Subcutaneous adipose tissue (tissue), 4 donors: Measurements from ENCODE around the gene IL2RG. TPM values are rescaled to one million over a fixed set of nuclear protein-coding genes. Genes with fewer than 3 reads are reported as not detected.

ENCODE experiments used
- total RNA-seq, 4 donors: library from RNA; depleted of rRNA; stranded (reverse); fragments of >200 nt; gene quantifications; one replicate each; pipeline ENCODE4 v1.1.0, GENCODE V29; 2016
- TF ChIP-seq, protein P1 (sequence below): fragments of 450-650 bp; IDR thresholded peaks from one replicate; pipeline ENCODE4 v1.5.1; 2016; ENCODE audit warnings: low read depth, mild to moderate bottlenecking, control low read depth, antibody characterized with exemption, moderate library complexity

IL2RG gene
- total RNA-seq, 4 donors from 2014 or later: 5.4 to 40.3 (median 8.5) TPM

DNA sequence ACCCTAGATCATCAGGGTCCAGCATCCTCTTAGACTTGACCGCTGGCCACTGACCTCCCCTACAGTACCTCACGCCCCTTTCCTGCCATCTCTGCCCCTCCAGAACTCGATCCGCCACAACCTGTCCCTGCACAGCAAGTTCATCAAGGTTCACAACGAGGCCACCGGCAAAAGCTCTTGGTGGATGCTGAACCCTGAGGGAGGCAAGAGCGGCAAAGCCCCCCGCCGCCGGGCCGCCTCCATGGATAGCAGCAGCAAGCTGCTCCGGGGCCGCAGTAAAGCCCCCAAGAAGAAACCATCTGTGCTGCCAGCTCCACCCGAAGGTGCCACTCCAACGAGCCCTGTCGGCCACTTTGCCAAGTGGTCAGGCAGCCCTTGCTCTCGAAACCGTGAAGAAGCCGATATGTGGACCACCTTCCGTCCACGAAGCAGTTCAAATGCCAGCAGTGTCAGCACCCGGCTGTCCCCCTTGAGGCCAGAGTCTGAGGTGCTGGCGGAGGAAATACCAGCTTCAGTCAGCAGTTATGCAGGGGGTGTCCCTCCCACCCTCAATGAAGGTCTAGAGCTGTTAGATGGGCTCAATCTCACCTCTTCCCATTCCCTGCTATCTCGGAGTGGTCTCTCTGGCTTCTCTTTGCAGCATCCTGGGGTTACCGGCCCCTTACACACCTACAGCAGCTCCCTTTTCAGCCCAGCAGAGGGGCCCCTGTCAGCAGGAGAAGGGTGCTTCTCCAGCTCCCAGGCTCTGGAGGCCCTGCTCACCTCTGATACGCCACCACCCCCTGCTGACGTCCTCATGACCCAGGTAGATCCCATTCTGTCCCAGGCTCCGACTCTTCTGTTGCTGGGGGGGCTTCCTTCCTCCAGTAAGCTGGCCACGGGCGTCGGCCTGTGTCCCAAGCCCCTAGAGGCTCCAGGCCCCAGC, 10.5 kb downstream of the IL2RG start:
- TF ChIP-seq, protein P1, sequence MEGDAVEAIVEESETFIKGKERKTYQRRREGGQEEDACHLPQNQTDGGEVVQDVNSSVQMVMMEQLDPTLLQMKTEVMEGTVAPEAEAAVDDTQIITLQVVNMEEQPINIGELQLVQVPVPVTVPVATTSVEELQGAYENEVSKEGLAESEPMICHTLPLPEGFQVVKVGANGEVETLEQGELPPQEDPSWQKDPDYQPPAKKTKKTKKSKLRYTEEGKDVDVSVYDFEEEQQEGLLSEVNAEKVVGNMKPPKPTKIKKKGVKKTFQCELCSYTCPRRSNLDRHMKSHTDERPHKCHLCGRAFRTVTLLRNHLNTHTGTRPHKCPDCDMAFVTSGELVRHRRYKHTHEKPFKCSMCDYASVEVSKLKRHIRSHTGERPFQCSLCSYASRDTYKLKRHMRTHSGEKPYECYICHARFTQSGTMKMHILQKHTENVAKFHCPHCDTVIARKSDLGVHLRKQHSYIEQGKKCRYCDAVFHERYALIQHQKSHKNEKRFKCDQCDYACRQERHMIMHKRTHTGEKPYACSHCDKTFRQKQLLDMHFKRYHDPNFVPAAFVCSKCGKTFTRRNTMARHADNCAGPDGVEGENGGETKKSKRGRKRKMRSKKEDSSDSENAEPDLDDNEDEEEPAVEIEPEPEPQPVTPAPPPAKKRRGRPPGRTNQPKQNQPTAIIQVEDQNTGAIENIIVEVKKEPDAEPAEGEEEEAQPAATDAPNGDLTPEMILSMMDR: no peak

DNA sequence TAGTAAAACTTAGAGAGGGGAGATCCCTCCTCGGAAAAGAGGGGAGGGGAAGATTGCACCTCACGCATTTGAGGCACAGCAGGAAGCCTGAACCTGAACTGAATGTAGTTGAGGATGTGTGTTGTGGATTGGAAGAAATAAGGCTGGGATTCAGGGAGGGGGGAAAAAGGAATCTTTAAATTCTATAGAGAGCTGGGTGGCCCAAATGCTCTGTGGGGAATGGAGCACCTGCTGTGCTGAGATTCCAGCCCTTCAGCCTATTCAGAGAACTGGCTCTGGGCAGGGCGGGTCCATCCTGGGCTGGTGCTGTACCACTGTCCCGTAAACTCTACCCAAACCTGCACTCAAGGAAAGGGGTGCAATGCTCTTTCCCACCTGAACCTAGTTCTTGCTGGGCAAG, 11.6 kb downstream of the IL2RG start:
- TF ChIP-seq, protein P1: no peak

DNA sequence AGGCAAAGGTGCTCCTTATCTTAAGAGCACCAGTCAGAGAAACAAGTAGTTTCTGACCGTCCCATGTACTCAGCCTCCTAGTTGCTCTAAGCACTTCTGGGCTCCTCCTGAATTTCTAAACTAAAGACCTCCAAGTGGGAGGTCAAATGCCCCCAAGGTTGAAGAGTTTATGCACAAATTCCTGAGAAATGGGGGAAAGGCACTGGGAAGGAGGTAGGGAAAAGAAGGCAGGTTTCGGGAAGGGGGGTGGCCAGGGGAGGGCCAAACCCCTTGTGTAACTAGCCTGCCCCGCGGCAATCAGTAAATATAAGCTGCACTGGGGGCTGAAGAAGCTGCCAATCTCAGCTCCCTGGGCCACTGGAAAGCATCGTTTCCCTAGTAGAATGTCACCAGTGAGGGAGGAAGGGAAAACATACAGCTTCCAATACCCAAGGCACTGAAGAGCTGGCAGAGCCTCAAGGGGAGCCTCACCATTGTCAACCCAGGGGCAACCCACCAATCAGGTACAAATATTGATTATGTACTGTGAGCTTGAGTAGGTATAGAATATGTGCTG, 12.3 kb downstream of the IL2RG start:
- TF ChIP-seq, protein P1: no peak

DNA sequence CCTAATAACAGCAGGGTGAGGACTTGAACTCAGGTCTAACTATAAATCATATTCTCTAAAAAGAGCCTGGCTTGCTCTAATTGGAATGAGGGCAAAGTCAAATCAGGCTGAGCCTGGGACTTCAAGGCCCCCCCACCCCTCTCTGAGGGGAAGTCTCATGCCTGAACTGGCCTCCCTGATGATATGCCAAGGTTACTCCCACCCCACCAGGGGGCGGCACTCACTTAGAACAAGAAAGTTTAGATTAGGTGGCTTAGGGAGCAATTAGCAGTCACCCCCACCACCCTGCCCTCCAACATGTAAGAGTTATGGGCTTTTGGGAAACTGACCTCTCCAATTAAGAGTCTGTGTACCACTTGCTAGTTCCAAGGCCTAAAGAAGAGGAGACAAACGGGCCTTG, 13.1 kb downstream of the IL2RG start:
- TF ChIP-seq, protein P1: no peak

DNA sequence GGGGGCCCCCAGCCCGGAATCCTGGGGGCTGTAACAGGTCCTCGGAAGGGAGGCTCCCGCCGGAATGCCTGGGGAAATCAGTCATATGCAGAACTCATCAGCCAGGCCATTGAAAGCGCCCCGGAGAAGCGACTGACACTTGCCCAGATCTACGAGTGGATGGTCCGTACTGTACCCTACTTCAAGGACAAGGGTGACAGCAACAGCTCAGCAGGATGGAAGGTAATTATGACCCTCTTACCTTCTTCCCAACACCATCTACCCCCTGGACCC, 14.7 kb downstream of the IL2RG start:
- TF ChIP-seq, protein P1: no peak

DNA sequence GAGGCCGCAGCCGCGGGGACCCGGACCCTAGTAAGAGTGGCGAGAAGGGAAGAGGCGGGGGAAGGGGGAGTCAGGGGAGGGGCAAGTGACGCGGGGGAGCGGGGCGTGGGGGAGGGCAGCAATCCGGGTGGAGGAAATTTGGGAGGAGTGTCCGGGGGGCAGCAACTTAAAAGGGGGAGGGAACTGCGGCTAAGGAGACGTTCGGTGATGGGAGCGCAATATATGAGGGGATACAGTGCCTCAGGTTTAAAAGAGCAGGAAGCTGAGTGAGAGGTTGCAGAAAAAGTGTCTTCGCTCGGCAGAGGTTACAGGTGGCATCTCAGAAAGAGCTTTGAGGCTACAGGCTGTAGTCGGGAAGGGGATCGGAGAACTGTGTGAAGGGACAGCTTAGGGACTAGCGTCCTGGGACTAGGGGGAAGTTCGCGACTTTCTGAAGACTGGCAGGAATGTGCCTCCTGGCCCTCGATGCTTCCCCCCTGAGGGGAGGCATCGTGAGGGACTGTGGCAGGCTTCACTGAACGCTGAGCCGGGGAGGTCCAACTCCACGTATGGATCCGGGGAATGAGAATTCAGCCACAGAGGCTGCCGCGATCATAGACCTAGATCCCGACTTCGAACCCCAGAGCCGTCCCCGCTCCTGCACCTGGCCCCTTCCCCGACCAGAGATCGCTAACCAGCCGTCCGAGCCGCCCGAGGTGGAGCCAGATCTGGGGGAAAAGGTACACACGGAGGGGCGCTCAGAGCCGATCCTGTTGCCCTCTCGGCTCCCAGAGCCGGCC, 15.2 kb downstream of the IL2RG start:
- TF ChIP-seq, protein P1: no peak

DNA sequence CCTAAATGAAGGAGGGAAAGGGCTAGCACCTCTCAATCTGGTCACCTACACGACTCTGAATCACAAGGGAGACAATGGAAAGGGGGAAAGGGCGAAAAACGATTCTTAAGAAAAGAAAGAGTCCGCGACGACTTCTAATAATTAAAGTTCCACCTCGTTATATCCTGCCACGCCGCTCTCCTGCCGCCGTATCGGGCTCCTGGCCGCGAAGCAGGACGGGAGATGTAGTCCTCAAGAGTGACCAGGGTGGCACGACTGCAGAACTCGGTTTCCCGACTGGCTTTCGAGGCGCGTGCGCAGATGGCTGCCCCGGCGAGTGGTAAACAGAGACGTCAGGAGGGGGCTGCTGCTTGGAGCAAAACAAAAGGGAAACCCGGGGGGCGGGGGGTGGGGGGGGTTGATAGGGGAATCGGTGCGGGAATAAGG, 15.8 kb downstream of the IL2RG start, which contains the start of gene FOXO4:
Gene FOXO4, plus strand, starts transcription at position 297 of the 426 bp plus-strand sequence. CDS start 678 bp downstream, outside the sequence.
- TF ChIP-seq, protein P1: no peak
